Measurements from ENCODE around the gene GALP.
"Not testable (repeated sequence)": the region's sequence is repeated elsewhere in the genome, so short reads cannot be mapped to it uniquely, and the experiment has no call there.

Gene GALP

DNA sequence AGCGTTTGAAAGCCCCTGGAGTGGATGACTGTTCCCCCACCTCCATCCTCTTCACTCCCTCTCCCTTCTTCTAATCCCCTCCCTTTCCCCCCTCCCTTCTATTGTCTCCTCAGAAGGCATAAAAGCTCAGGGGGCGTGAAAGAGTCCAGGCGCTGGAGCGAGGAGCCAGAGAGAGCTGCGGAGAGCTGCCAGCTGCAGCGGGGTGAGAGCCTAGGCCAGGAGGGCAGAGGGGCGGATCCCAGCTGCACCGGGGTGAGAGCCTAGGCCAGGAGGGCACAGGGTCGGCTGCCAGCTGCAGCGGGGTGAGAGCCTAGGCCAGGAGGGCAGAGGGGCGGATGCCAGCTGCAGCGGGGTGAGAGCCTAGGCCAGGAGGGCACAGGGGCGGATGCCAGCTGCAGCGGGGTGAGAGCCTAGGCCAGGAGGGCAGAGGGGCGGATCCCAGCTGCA lies at the start of gene GALP:
Gene GALP, plus strand, starts transcription at position 148 of the 447 bp plus-strand sequence. CDS start 1,101 bp downstream, outside the sequence.
- not testable (repeated sequence) for H3K9ac ChIP-seq (ENCODE audit: low read length); H4K20me1 ChIP-seq (ENCODE audit: low read depth, low read length); H3K9me3 ChIP-seq (ENCODE audit: insufficient read depth, low read length); H3K4me3 ChIP-seq (ENCODE audit: insufficient read depth, low read length, poor library complexity, severe bottlenecking); H3F3A ChIP-seq (ENCODE audit: insufficient read depth); H3K36me3 ChIP-seq (ENCODE audit: low read length); H3K27me3 ChIP-seq (ENCODE audit: low read length); H3K27ac ChIP-seq (ENCODE audit: low read depth, low read length); H3K4me2 ChIP-seq (ENCODE audit: low read depth, low read length, poor library complexity, severe bottlenecking); H3K9me2 ChIP-seq (replicated peaks; ENCODE audit: insufficient read depth, low read length); H3K79me2 ChIP-seq (ENCODE audit: insufficient read depth, low read length); H2AFZ ChIP-seq (ENCODE audit: low read depth, low read length, severe bottlenecking)

DNA sequence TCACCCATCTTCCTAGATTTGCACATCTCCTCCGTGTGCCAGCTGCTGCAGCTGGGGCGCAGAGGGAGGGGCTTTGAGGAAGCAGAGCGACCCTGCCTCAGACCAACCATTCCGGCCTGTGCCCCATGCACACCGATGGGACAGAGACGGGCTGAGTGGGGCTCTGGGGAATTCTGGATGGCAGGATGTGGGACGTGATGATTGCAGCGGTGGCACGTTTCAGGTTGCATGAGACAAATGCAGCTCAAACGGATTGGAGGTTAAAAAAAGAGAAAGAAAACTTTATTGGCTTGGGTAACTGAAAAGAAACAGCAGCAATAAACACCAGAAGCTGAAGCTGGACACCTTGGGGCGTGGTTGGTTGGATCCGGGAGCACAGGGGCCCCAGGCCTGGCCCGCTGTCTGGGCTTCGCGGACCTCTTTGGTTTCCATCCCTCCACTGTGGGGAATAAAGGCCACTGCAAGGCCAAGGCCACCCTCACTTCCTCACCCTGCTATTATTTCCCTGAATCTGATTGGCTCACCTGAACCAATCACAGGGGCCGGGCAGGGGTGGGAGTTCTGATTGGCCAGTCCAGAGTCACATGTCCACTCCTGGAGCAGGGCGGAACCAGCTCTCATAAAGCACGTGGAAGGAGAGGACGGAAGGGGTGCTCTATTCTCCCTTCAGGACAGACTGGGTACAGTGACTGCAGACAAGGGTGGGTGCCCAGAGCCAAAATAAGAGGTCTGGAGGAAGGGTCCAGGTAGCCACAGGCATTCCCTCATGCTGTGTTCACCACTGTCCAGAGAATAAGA lies 48.6 kb upstream of the GALP start:
- no peak overlapping the region for H3K9ac ChIP-seq (ENCODE audit: low read length)
- no peak overlapping the region for H3K4me2 ChIP-seq (ENCODE audit: low read depth, low read length, poor library complexity, severe bottlenecking)
- H3K4me3 ChIP-seq (ENCODE audit: insufficient read depth, low read length, poor library complexity, severe bottlenecking): no peak overlapping the region
- no peaks in the 10 kb centered on the region for H4K20me1 ChIP-seq (ENCODE audit: low read depth, low read length)
- H3K27ac ChIP-seq (ENCODE audit: low read depth, low read length): no peak overlapping the region
- H3K9me3 ChIP-seq (ENCODE audit: insufficient read depth, low read length): no peaks in the 10 kb centered on the region
- no peaks in the 10 kb centered on the region for H3K27me3 ChIP-seq (ENCODE audit: low read length)
- H3K36me3 ChIP-seq (ENCODE audit: low read length): no peaks in the 10 kb centered on the region
- H3K79me2 ChIP-seq (ENCODE audit: insufficient read depth, low read length): no peaks in the 10 kb centered on the region
- peaks cover under 1% of the 10 kb centered on the region for H3F3A ChIP-seq (ENCODE audit: insufficient read depth)
- TF ChIP-seq CTCF (IDR thresholded peaks at IDR 0.05; ENCODE audit: insufficient read depth, low read length, poor library complexity, severe bottlenecking) (no peak), EZH2phosphoT487 (conservative IDR thresholded peaks at IDR 0.05; ENCODE audit: low read length) (no peak)
- no peaks in the 10 kb centered on the region for H3K9me2 ChIP-seq (replicated peaks; ENCODE audit: insufficient read depth, low read length)
- no peak overlapping the region for H2AFZ ChIP-seq (ENCODE audit: low read depth, low read length, severe bottlenecking)

- no peak overlapping the region for H2AFZ ChIP-seq (ENCODE audit: low read depth, low read length, severe bottlenecking)
- no peaks in the 10 kb centered on the region for H3K27me3 ChIP-seq (ENCODE audit: low read length)
- H3F3A ChIP-seq (ENCODE audit: insufficient read depth): no peaks in the 10 kb centered on the region
- no peak overlapping the region for H3K9ac ChIP-seq (ENCODE audit: low read length)
- H3K79me2 ChIP-seq (ENCODE audit: insufficient read depth, low read length): no peaks in the 10 kb centered on the region
- no peaks in the 10 kb centered on the region for H3K9me2 ChIP-seq (replicated peaks; ENCODE audit: insufficient read depth, low read length)
- no peak for TF ChIP-seq EZH2phosphoT487 (conservative IDR thresholded peaks at IDR 0.05; ENCODE audit: low read length)
- no peaks in the 10 kb centered on the region for H4K20me1 ChIP-seq (ENCODE audit: low read depth, low read length)
- no peak overlapping the region for H3K4me2 ChIP-seq (ENCODE audit: low read depth, low read length, poor library complexity, severe bottlenecking)
- H3K36me3 ChIP-seq (ENCODE audit: low read length): no peaks in the 10 kb centered on the region
- H3K9me3 ChIP-seq (ENCODE audit: insufficient read depth, low read length): no peaks in the 10 kb centered on the region
- no peak overlapping the region for H3K4me3 ChIP-seq (ENCODE audit: insufficient read depth, low read length, poor library complexity, severe bottlenecking)
- H3K27ac ChIP-seq (ENCODE audit: low read depth, low read length): no peak overlapping the region
Measured at GRCh38 chr19:56130006-56130405, 45.8 kb upstream of the GALP start.

- Histone ChIP-seq H2AFZ (ENCODE audit: low read depth, low read length, severe bottlenecking) (no peak overlapping the region), H4K20me1 (ENCODE audit: low read depth, low read length) (no peaks in the 10 kb centered on the region), H3K4me2 (ENCODE audit: low read depth, low read length, poor library complexity, severe bottlenecking) (no peak overlapping the region), H3K27ac (ENCODE audit: low read depth, low read length) (no peak overlapping the region), H3K9ac (ENCODE audit: low read length) (no peak overlapping the region), H3K36me3 (ENCODE audit: low read length) (no peaks in the 10 kb centered on the region), H3K27me3 (ENCODE audit: low read length) (no peaks in the 10 kb centered on the region), H3F3A (ENCODE audit: insufficient read depth) (no peaks in the 10 kb centered on the region), H3K4me3 (ENCODE audit: insufficient read depth, low read length, poor library complexity, severe bottlenecking) (no peak overlapping the region), H3K9me3 (ENCODE audit: insufficient read depth, low read length) (no peaks in the 10 kb centered on the region), H3K79me2 (ENCODE audit: insufficient read depth, low read length) (no peaks in the 10 kb centered on the region), H3K9me2 (replicated peaks; ENCODE audit: insufficient read depth, low read length) (no peaks in the 10 kb centered on the region)
- no peak for TF ChIP-seq EZH2phosphoT487 (conservative IDR thresholded peaks at IDR 0.05; ENCODE audit: low read length)
- no peak for TF ChIP-seq CTCF (IDR thresholded peaks at IDR 0.05; ENCODE audit: insufficient read depth, low read length, poor library complexity, severe bottlenecking)
Measured at GRCh38 chr19:56131651-56132050, 44.2 kb upstream of the GALP start.

Measured in SU-DHL-6 (cell line).